IMR-90 (cell line): ENCODE measurements around the gene BCHE.

Experiments used
- CTCF ChIP-seq: conservative IDR thresholded peaks from 2 replicates; pipeline ENCODE4 v1.5.1; 2012; ENCODE audit warnings: mild to moderate bottlenecking, low read depth, low read length, improper control_type of control experiment
- MAFK ChIP-seq: IDR thresholded peaks from 2 replicates; pipeline ENCODE4 v1.6.1; 2012; ENCODE audit warnings: low read depth, low read length, improper control_type of control experiment
- POLR2A ChIP-seq: IDR thresholded peaks from 2 replicates; pipeline ENCODE4 v1.6.1; 2012; ENCODE audit warnings: mild to moderate bottlenecking, low read depth, low read length
- RFX5 ChIP-seq: IDR thresholded peaks from 2 replicates; pipeline ENCODE4 v1.8.0; 2012; ENCODE audit warnings: low read depth, mild to moderate bottlenecking, low read length, moderate library complexity
- SMC3 ChIP-seq: fragments of 150-350 bp; IDR thresholded peaks from 2 replicates; pipeline ENCODE4 v1.6.1; 2016; ENCODE audit warnings: low read depth, mild to moderate bottlenecking, antibody characterized with exemption, low read length, moderate library complexity

DNA sequence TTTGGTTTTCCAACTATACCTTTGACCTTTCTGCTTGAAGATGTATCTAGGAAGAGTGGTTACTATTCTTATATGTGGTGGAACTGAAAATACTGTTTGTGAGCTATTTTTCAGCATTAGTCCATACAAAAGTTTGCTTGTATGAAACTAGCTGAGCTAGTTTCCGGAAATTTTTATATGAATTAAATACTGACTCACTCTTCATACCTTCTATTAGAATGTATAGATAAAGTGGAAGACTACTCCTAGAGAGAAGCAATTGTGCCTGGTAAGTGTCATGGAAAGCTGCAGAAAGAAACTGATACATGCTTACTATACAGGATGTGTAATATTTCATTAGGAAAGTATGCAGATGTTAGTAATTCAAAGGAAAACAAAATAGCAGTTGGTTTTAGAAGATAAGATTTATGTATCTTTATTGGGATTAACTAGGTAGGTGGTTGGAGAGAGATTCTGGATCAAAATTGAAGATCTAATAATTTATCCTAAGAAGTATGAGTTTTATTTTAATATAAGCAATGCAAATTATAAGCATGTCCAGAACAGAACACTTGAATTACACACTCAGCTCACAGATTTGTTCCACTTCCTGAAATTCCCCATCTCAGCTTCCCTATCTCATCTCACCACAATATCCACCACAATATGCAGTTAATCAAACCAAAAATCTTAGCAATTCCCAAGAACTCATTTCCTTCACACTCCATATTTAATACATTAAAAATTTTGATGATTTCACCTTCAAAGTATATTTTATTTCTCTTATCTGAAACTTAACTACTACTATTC is 82.8 kb downstream of the BCHE start:
- TF ChIP-seq MAFK = no peak
- TF ChIP-seq POLR2A = no peak
- TF ChIP-seq SMC3 = no peak
- no peak for TF ChIP-seq CTCF
- no peak for TF ChIP-seq RFX5
